ENCODE results near the gene CRACDL.

Gene CRACDL

DNA sequence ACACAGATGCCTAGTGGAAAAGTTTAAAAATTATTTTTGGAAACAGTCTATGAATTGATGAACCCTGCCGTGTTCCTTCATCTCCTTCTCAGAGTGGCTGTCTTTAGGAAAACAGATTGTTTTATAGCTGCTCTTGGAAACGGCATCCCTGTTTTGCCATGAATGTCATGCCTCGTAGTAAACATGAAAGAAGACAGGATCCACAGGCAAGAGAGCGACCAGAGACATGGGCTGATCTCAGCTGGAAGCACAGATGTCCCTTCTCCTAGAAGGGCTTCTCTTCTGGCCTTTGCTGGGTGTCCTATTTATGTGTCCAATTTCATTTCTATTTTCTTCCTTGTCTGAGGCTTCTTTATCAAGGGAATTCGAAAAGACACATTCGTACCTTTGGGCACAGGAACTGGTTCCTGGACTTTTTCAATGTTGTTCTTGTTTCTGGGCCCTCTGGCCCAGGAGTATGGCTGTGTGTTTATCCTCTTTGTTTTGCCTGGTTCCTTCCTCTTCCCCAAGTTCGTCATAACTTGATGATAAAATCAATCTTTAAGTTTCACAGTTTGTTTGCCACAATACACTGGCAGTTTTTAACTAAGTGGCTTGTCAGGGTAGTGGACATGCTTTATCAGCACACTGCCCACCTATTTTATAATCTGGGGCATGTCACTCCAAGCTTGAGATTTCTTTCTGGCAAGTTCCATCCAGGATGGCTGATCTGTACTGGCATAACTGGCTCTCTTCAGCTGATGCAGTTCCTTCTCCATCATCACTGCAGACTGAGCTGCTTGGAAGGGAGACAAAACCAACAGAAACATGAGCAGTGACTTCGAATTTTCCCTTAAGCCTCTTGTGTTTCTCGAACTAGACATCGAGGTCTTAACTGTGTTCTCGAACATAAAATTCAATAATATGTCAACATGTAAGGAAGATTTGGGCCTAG, 141.9 kb downstream of the CRACDL start:
- no peak for TF ChIP-seq CTCF (IDR thresholded peaks at IDR 0.05)

DNA sequence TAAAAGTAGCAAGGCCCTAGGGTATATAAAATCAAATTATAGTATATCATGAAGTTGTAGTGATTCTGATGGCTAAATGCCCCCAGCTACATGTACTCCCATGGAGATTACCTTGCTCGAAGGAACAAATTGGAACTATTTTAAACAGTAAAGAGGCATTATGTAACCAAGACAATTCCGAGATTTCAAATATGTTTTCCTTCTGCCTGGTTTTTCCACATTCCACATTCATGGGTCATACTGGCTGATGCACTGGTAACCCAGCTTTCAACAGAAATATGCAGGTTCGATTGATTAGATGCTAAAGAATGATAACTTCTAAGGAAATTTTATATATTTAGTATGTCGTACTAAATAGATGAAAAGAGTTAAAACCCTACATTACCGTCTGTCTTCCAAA, 142.8 kb downstream of the CRACDL start:
- TF ChIP-seq CTCF (IDR thresholded peaks at IDR 0.05): no peak

DNA sequence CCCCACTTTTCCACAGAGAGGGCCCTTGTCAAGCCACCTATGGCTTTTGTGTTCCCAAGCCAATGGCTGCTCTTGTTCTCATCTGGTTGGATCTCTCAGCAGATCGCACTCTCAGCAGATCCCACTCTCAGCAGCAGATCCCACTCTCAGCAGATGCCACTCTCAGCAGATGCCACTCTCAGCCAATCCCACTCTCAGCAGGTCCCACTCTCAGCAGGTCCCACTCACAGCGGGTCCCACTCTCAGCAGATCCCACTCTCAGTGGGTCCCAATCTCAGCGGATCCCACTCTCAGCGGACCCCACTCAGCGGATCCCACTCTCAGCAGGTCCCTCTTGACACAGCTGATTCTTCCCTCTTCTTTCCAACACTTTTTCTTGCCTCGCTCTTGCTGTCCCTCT, 145.8 kb downstream of the CRACDL start:
- TF ChIP-seq CTCF (IDR thresholded peaks at IDR 0.05): no peak

DNA sequence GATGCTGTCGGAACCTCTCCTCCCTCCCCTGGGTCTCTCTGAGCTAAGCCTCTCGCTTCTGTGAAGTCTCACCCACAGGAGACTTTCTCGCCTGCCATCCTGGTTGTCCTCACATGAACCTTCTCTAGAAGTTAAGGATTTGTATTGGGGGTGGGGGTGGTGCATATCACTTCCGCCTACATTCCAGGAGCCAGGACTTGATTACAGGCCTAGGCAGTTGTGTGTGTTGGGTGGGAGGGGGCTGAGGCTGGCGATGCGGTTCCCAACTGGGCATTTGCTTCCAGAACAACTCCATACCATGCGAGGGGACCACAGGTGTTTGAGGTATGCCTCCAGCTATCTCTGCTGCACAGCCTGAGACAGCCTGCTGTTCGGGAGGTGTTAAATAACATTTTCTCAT, 148.3 kb downstream of the CRACDL start:
- no peak for TF ChIP-seq CTCF (IDR thresholded peaks at IDR 0.05)

DNA sequence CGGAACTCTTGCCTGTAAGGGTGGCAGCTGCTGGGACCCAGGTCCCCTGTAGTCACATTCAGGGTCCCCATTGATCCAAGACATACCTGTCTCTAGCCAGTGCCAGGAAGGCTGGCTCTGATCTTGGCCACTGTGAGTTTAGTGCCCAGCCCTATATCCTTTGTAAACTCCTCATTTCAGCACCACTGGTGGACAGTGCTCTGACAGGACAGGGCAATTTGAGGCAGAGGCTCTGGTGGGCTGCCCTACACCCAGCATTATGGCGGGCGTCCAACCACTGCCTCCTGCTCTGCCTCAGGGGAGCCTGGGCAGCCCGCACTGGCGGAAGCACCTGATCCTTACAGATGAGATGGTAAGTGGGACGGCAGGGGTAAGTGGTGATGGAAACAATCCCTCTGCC, 149.8 kb downstream of the CRACDL start:
- TF ChIP-seq CTCF (IDR thresholded peaks at IDR 0.05): no peak

DNA sequence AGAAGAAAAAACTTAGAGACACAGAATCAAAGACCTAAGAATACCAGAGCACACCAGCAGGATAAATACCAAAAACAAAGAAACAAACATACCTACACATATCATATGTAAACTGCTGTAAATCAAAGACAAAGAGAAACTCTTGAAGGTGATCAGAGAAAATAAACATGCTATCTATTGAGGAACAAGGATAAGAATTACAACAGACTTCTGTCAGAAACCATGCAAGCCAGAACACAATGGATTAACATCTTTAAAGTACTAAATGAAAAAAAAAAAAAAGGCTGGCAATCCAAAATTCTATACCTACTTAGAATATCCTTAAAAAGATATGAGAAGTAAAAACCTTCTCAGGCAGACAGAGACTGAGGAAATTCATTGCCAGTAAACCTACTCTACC, 153.5 kb downstream of the CRACDL start:
- no peak for TF ChIP-seq CTCF (IDR thresholded peaks at IDR 0.05)

DNA sequence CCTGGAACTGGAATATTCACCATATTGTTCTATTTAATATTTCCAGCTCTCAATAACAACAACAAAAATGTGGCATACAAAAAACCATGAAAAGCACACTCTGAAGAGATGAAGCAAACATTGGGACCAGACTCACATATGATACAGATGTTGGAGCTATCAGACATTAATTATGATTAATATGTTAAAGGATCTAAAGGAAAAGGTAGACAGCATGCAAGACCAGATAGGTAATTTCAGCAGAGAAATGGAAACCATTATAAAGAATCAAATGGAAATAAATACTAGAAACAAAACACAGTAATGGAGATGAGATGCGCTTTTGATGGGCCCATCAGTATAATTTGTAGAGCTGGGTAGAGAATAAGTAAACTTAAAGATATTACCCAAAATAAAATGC, 154.2 kb downstream of the CRACDL start:
- no peak for TF ChIP-seq CTCF (IDR thresholded peaks at IDR 0.05)
